Smooth muscle cell (in vitro differentiated cells): ENCODE results near the gene PALLD. TPM values are rescaled to one million over a fixed set of nuclear protein-coding genes. Genes with fewer than 3 reads are reported as not detected.
"Not testable (repeated sequence)": the region's sequence is repeated elsewhere in the genome, so short reads cannot be mapped to it uniquely, and the experiment has no call there.

ENCODE experiments used
- DNase-seq: peaks from one replicate; lab custom pipeline; 2025; ENCODE audit not compliant: unreplicated experiment; lab: John Stamatoyannopoulos, UW
- H2AFZ ChIP-seq: fragments of 200-600 bp; sonication (generic); 2 replicates; pipeline ENCODE4 v1.6.0; 2016; ENCODE audit warnings: antibody characterized with exemption, low read depth, mild to moderate bottlenecking
- H3F3A ChIP-seq: fragments of 200-600 bp; sonication (generic); 2 replicates; pipeline ENCODE4 v1.6.0; 2017; ENCODE audit warnings: antibody characterized with exemption, low read depth
- H3K27ac ChIP-seq: fragments of 200-600 bp; sonication (generic); 2 replicates; pipeline ENCODE4 v1.5.1; 2016; ENCODE audit warnings: low read depth, mild to moderate bottlenecking
- H3K27me3 ChIP-seq: fragments of 200-600 bp; sonication (generic); 2 replicates; pipeline ENCODE4 v1.6.1; 2016; ENCODE audit warnings: low read depth, mild to moderate bottlenecking
- H3K36me3 ChIP-seq: fragments of 200-600 bp; sonication (generic); 2 replicates; pipeline ENCODE4 v1.5.1; 2016; ENCODE audit warnings: low read depth
- H3K4me1 ChIP-seq: fragments of 200-600 bp; sonication (generic); 2 replicates; pipeline ENCODE4 v1.5.1; 2016; ENCODE audit warnings: low read depth
- H3K4me2 ChIP-seq: fragments of 200-600 bp; sonication (generic); 2 replicates; pipeline ENCODE4 v1.6.0; 2016; ENCODE audit warnings: mild to moderate bottlenecking
- H3K4me3 ChIP-seq: fragments of 200-600 bp; sonication (generic); 2 replicates; pipeline ENCODE4 v1.5.1; 2016; ENCODE audit warnings: mild to moderate bottlenecking
- H3K79me2 ChIP-seq: fragments of 200-600 bp; sonication (generic); 2 replicates; pipeline ENCODE4 v1.6.0; 2016; ENCODE audit warnings: low read depth, mild to moderate bottlenecking
- H3K9ac ChIP-seq: fragments of 200-600 bp; sonication (generic); 2 replicates; pipeline ENCODE4 v1.6.0; 2016; ENCODE audit warnings: low read depth
- H3K9me3 ChIP-seq: fragments of 200-600 bp; sonication (generic); replicated peaks from 2 replicates; pipeline ENCODE4 v1.5.1; 2016; ENCODE audit warnings: low read depth
- H4K20me1 ChIP-seq: fragments of 200-600 bp; sonication (generic); 2 replicates; pipeline ENCODE4 v1.6.0; 2016; ENCODE audit warnings: low read depth
- WGBS: methylation state at CpG from one replicate; pipeline ENCODE4 v1.1.7; 2016; ENCODE audit warnings: low lambda C conversion rate; 5-methylcytosine and 5-hydroxymethylcytosine counted together
- polyA plus RNA-seq: library from polyadenylated mRNA; unstranded; fragments of >200 nt; fragmentation: Nextera tagmentation; extraction: Ambion mirVana; gene quantifications from 2 replicates; pipeline ENCODE4 v1.2.1, GENCODE V29; 2016
- total RNA-seq: library from RNA; depleted of rRNA; stranded (reverse); fragments of >200 nt; gene quantifications from 2 replicates; pipeline ENCODE4 v1.2.3, GENCODE V29; 2014
- TF ChIP-seq, protein P1 (sequence below): fragments of 200-600 bp; sonication (generic); IDR thresholded peaks from 2 replicates; pipeline ENCODE4 v1.5.1; 2017; ENCODE audit warnings: borderline replicate concordance, mild to moderate bottlenecking, antibody characterized with exemption; ENCODE audit not compliant: insufficient read depth, poor library complexity, severe bottlenecking

PALLD gene
- total RNA-seq, result 412 and 415 TPM in 2 replicates
- 354 and 360 TPM in 2 replicates for polyA plus RNA-seq

DNA sequence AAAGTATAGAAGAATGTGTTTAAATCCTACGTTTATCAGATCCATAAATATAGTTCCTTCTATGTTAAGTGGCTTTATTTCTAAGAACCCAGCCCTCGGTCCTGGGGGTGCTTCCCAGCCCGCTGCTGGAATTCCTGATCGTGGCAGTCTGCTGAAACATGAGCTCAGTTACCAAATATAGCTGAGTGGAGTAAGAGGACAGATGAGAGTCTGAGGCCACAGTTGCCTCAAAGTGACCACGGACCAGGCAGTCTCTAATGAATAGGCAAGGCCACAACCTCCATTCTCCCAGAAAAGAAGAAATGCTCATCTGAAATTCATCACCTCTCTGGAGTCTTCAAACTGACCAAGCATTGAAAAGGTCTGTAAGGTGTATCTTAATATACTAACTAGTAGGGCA lies at the start of gene PALLD:
PALLD (plus strand) TSS at position 219 of the 400 bp plus-strand sequence.
- Histone ChIP-seq H2AFZ (peak within 1 kb of the TSS; percentile 45), H3K9ac (peak within 1 kb of the TSS; percentile 24), H3K4me1 (peaks cover 11% of the 10 kb centered on the region), H3K4me3 (no peak within 1 kb of the TSS), H3K4me2 (peak within 1 kb of the TSS; percentile 75), H3K27me3 (no peaks in the 10 kb centered on the region), H4K20me1 (no peaks in the 10 kb centered on the region), H3K79me2 (no peaks in the 10 kb centered on the region), H3F3A (no peaks in the 10 kb centered on the region), H3K27ac (peak within 1 kb of the TSS; percentile 58), H3K9me3 (no peaks in the 10 kb centered on the region), H3K36me3 (no peaks in the 10 kb centered on the region)
- WGBS, result 21% methylated on average over 5 of the region's 5 CpGs
- TF ChIP-seq, protein P1, sequence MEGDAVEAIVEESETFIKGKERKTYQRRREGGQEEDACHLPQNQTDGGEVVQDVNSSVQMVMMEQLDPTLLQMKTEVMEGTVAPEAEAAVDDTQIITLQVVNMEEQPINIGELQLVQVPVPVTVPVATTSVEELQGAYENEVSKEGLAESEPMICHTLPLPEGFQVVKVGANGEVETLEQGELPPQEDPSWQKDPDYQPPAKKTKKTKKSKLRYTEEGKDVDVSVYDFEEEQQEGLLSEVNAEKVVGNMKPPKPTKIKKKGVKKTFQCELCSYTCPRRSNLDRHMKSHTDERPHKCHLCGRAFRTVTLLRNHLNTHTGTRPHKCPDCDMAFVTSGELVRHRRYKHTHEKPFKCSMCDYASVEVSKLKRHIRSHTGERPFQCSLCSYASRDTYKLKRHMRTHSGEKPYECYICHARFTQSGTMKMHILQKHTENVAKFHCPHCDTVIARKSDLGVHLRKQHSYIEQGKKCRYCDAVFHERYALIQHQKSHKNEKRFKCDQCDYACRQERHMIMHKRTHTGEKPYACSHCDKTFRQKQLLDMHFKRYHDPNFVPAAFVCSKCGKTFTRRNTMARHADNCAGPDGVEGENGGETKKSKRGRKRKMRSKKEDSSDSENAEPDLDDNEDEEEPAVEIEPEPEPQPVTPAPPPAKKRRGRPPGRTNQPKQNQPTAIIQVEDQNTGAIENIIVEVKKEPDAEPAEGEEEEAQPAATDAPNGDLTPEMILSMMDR, result no peak
- DNase-seq, result no peak

DNA sequence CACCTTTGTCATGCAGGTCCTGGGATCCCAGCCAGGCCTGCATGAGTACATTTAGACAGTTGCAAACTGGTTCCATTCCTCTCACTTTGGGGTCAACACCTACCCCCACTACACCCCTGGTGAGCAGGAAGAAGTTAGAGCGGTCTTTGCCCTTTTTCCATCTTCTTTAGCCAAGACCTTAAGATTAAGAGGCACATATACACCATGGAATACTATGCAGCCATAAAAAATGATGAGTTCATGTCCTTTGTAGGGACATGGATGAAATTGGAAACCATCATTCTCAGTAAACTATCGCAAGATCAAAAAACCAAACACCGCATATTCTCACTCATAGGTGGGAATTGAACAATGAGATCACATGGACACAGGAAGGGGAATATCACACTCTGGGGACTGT lies 47.8 kb upstream of the PALLD start:
- not testable (repeated sequence) for H3K4me1 ChIP-seq, H4K20me1 ChIP-seq, H3F3A ChIP-seq, H3K9me3 ChIP-seq, H3K36me3 ChIP-seq, H3K9ac ChIP-seq, H3K27me3 ChIP-seq, H2AFZ ChIP-seq, H3K4me3 ChIP-seq, H3K4me2 ChIP-seq, DNase-seq, H3K79me2 ChIP-seq, H3K27ac ChIP-seq
- 98% methylated on average over 3 of the region's 3 CpGs for WGBS

DNA sequence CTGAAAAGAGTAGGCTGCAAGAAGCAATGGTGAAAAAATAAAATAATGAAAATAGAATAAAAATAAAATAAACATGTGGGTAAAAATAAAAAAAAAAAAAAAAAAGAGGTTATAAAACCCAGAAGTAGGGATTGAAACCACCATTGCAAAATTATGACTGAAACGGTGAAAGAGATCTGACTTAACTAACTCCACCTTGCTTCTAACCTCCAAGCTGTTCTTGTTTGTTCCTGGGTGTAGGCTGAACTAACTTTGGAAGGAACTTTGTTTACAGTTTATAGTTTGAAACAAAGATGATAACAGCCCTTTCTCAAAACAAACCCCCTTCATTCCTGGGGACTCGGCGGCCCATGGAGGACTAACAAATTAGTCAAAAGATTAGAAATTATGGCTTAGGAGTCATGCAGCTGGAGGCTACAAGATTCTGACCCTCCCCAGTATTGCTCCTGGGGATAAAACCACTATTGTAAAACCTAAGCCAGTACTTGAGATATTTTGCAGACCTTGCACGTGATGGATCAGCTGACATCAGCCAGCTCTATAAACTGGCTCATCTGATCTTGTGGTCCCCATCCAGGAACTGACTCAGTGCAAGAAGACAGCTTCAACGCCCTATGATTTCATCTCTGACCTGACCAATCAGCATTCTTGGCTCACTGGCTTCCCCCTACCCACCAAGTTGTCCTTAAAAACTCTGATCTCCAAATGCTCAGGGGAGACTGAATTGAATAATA lies 47.0 kb upstream of the PALLD start:
- TF ChIP-seq, protein P1, result no peak
- no peak for DNase-seq
- WGBS, result 24% methylated on average over 5 of the region's 5 CpGs

GRCh38 chr4:168451331-168451730 lies 45.5 kb upstream of the PALLD start:
- Histone ChIP-seq H3K36me3 (peaks cover 4% of the 10 kb centered on the region), H3K9me3 (no peaks in the 10 kb centered on the region), H3K4me3 (no peak overlapping the region), H3K9ac (no peak overlapping the region), H2AFZ (no peak overlapping the region), H3K4me2 (no peak overlapping the region), H3K79me2 (no peaks in the 10 kb centered on the region), H3K27ac (no peak overlapping the region), H3F3A (no peaks in the 10 kb centered on the region), H3K27me3 (no peaks in the 10 kb centered on the region), H4K20me1 (no peaks in the 10 kb centered on the region), H3K4me1 (no peaks in the 10 kb centered on the region)
- DNase-seq, result no peak
- WGBS, result 92% methylated on average over 2 of the region's 2 CpGs
- TF ChIP-seq, protein P1, result no peak

More for the DNA sequence above, 47.0 kb upstream of the PALLD start:
- Histone ChIP-seq H2AFZ (no peak overlapping the region), H3K4me3 (no peak overlapping the region), H3K27me3 (no peaks in the 10 kb centered on the region), H4K20me1 (no peaks in the 10 kb centered on the region), H3K9me3 (no peaks in the 10 kb centered on the region), H3K4me2 (no peak overlapping the region), H3F3A (no peaks in the 10 kb centered on the region), H3K9ac (no peak overlapping the region), H3K36me3 (peaks cover 4% of the 10 kb centered on the region), H3K79me2 (no peaks in the 10 kb centered on the region), H3K4me1 (no peaks in the 10 kb centered on the region), H3K27ac (no peak overlapping the region)
